Left renal pelvis (tissue), 4 donors: ENCODE data around the gene DBF4B. TPM values are rescaled to one million over a fixed set of nuclear protein-coding genes. Genes with fewer than 3 reads are reported as not detected.
A peak's percentile ranks its signal among the peaks of the same experiment; 100 is the strongest.
"Not testable (repeated sequence)": the region's sequence is repeated elsewhere in the genome, so short reads cannot be mapped to it uniquely, and the experiment has no call there.

Source experiments
- DNase-seq, 4 donors: peaks; one replicate each; pipeline ENCODE4 v3.0.0-alpha.2; 2013; ENCODE audit warnings: low read depth in 4 of 4, low spot score in 3 of 4
- polyA plus RNA-seq, 4 donors: library from polyadenylated mRNA; unstranded; fragments of 120-200 nt; gene quantifications; one replicate each; pipeline ENCODE4 v1.2.1, GENCODE V29; 2013; ENCODE audit not compliant: insufficient read length in 4 of 4

DBF4B gene
- 10 to 100 TPM in 2 of 4 donors, 1 to 10 TPM in 2; 7.8 to 21.8 (median 11.6) TPM for polyA plus RNA-seq

GRCh38 chr17:44708401-44709263 is at the start of gene DBF4B:
DBF4B (plus strand) TSS chr17:44708665; CDS start chr17:44708821, 156 bp downstream.
- peak; percentile 86 to 92 (median 88) for DNase-seq

GRCh38 chr17:44661835-44662234 is 46.6 kb upstream of the DBF4B start:
- DNase-seq, result no peak

- DNase-seq, result no peak
These were observed 45.4 kb upstream of the DBF4B start for GRCh38 chr17:44663095-44663494.

GRCh38 chr17:44664867-44665266 is 43.6 kb upstream of the DBF4B start:
- no peak for DNase-seq

GRCh38 chr17:44666006-44666405 is 42.5 kb upstream of the DBF4B start:
- DNase-seq, result no peak

GRCh38 chr17:44672479-44673093 is 35.9 kb upstream of the DBF4B start:
- no peak for DNase-seq

GRCh38 chr17:44673893-44674292 is 34.6 kb upstream of the DBF4B start:
- no peak for DNase-seq

- DNase-seq, result no peak
These were observed 31.3 kb upstream of the DBF4B start for GRCh38 chr17:44677136-44677535.

GRCh38 chr17:44683303-44683702 is 25.2 kb upstream of the DBF4B start:
- DNase-seq, result not testable (repeated sequence)

GRCh38 chr17:44687756-44688155 is 20.7 kb upstream of the DBF4B start:
- DNase-seq, result no peak

- no peak for DNase-seq
These were observed 20.3 kb upstream of the DBF4B start for GRCh38 chr17:44688200-44688599.

- no peak for DNase-seq
These were observed 19.6 kb upstream of the DBF4B start for GRCh38 chr17:44688675-44689476.

- peak; percentile 74 to 79 (median 75) for DNase-seq
These were observed 18.8 kb upstream of the DBF4B start, which contains the start of gene CCDC43 for GRCh38 chr17:44689477-44690217. CCDC43 (minus strand) TSS chr17:44689776; CDS start chr17:44689753, 23 bp downstream.

- DNase-seq, result not testable (repeated sequence)
These were observed 17.6 kb upstream of the DBF4B start for GRCh38 chr17:44690746-44691306.

GRCh38 chr17:44693609-44694008 is 14.9 kb upstream of the DBF4B start:
- no peak for DNase-seq

- DNase-seq, result not testable (repeated sequence)
These were observed 8.2 kb upstream of the DBF4B start for GRCh38 chr17:44700288-44700687.

GRCh38 chr17:44707755-44708400 is 587 bp upstream of the DBF4B start:
- DNase-seq, result no peak

GRCh38 chr17:44719444-44719843 is 11.0 kb downstream of the DBF4B start:
- DNase-seq, result no peak

GRCh38 chr17:44722254-44722653 is 13.8 kb downstream of the DBF4B start:
- DNase-seq, result no peak
